GM18511 (cell line): ENCODE measurements around the gene JAKMIP1.

Experiments used
- ATAC-seq: cut with Tn5 transposase; IDR thresholded peaks from one replicate; pipeline ENCODE4 v1.9.1; 2021; ENCODE audit warnings: mild to moderate bottlenecking, moderate library complexity; ENCODE audit not compliant: unreplicated experiment

JAKMIP1 gene

GRCh38 chr4:6047130-6047673 is 153.1 kb downstream of the JAKMIP1 start:
- ATAC-seq: no peak

DNA sequence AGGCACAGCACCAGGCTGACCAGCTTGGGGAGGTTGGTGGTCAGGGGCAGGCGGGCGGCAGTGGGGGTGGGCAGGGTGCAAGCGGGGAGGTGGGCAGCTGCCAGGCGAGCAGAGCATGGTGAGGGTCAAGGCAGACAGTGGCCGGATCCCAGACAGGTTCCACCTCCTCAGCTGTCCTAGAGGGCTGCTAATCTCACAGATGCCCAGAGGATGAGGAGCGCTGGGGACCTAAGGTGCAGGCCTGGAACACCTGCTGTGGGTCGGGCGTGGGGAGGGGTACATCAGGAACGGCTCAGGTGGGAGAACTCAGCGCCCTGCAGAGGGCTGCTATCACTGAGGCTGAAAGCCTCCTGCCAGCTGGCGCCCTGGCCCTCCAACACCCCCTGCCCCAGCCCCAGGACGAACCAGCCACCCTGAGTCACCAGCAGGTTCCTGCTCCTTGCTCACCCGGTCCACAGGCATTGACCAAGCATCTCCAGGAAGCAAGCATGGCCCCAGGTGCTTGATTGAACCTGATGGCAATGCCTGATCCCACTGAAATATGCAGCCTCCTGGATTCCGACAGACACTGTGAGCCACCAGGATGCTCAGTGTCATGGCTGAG is 153.7 kb downstream of the JAKMIP1 start:
- no peak for ATAC-seq

GRCh38 chr4:6044805-6045204 is 155.5 kb downstream of the JAKMIP1 start:
- no peak for ATAC-seq

- ATAC-seq: no peak
These were observed 156.1 kb downstream of the JAKMIP1 start for GRCh38 chr4:6044276-6044675.

DNA sequence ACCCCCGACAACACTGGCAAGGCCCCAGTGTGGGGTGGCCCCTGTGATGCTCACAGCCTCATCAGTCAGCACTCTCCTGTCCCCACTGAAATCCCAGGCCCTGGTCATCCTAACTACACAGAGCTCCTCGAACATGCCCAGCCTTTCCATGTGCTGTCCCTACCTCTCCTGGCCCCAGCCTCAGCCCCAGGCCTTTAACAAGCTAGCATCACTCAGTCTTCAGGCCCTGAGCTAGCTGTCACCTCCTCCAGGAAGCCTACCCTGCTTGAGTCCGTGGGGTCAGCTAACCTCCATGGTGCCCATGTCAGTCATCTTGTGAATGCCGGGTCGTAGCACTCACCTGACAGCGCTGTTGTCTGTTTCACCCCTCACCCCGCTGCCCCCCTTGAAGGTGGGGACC is 156.5 kb downstream of the JAKMIP1 start:
- ATAC-seq: no peak

- ATAC-seq: no peak
These were observed 157.2 kb downstream of the JAKMIP1 start for GRCh38 chr4:6043188-6043587.

DNA sequence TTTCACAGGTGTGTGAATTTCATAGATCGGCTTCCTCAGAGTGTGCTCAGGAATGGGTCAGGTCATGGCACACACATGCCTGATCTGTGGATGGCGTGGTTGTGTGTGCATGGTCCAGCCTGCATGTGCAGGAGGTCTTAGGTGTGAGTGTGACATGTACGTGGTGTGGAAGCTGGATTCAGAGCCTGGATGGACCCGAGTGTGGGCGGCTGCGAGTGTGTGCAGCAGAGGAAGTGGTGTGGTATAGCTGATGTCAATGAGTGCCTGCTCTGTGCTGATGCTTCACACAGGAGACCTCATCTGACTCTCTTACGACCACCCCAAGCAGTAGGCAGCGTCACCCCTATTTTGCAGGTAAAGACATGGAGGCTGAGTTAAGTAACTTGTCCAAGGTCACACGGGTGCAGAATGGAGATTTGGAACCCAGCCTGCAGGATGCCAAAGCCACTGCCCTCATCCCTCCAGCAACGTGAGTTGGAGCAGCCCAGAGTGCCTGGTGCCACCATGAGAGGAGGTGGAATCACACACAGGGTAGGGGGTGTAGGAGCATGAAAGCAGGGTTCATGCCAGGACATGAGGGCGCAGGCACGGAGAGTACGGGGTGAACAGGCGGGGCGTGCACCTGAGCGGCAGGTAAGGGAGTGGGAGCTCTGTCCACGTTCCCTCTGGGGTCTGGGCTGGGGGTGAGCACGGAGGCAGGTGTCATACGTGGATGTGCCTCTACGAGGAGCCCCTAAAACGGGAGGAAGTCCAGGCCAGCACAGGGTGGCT is 157.9 kb downstream of the JAKMIP1 start:
- no peak for ATAC-seq

DNA sequence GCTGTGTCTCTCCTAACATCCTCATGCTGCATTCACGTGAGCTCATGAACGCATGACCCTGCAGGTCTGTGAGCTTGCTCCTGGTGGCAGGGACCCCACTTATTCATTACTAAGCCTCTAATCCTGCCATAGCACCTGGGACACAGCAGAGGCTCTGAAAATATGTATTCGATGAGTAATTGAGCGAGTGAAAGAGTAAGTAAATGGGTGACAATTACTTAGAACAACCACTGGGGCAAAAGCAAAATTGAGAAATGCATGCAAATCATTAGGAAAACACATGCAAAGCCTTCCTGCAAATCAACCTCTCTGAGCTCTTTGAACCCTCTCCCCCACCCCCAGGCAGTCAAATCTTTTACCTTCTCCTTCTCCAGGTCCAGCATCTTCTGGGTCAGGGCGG is 158.5 kb downstream of the JAKMIP1 start:
- no peak for ATAC-seq

- no peak for ATAC-seq
These were observed 161.6 kb downstream of the JAKMIP1 start for GRCh38 chr4:6038711-6039110.

- ATAC-seq: no peak
These were observed 164.6 kb downstream of the JAKMIP1 start for GRCh38 chr4:6035786-6036185.

GRCh38 chr4:6033381-6033780 is 167.0 kb downstream of the JAKMIP1 start:
- no peak for ATAC-seq

GRCh38 chr4:6032249-6033244 is 167.8 kb downstream of the JAKMIP1 start:
- ATAC-seq: no peak

GRCh38 chr4:6031846-6032245 is 168.5 kb downstream of the JAKMIP1 start:
- no peak for ATAC-seq

- no peak for ATAC-seq
These were observed 169.7 kb downstream of the JAKMIP1 start for GRCh38 chr4:6030679-6031078.

DNA sequence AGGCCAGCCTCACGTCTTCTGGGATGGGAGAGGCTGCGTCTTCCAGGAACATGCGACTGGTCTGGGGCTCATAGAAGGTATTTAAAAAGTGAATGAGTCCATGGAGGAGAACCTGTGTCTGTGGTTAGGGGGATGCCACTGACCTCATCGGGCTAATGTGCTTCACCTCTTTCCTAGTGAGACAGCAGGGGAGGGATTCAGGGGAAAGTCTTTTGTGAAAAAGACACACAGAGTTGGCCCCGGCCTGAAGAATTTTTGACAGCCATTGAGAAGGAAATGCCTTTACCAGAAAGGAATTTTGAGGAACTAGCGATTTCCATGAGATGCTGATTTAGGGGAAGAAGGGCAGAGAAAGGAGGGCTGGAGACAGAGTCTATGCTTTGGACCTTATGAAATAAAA is 171.1 kb downstream of the JAKMIP1 start:
- no peak for ATAC-seq

DNA sequence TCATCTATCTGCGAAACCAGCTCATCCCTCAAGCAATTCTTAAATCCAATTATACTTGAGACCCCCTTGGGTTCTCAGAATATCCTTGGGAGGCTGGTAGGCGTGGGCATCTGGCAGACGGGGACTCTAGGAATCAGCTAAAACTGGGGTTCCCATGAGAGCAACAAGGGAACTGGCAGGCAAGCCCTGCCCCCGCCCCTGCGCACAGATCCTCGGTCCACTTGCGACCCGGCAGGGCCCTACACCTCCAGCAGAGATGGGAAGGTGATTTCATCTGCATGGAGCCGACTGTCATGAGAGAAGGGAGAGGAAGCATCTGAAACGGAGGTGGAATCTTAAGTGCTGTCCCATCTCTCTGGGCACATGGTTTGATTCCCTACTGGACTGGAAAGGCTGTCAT is 172.2 kb downstream of the JAKMIP1 start:
- ATAC-seq: no peak

- ATAC-seq: no peak
These were observed 173.0 kb downstream of the JAKMIP1 start for GRCh38 chr4:6027392-6027791.

DNA sequence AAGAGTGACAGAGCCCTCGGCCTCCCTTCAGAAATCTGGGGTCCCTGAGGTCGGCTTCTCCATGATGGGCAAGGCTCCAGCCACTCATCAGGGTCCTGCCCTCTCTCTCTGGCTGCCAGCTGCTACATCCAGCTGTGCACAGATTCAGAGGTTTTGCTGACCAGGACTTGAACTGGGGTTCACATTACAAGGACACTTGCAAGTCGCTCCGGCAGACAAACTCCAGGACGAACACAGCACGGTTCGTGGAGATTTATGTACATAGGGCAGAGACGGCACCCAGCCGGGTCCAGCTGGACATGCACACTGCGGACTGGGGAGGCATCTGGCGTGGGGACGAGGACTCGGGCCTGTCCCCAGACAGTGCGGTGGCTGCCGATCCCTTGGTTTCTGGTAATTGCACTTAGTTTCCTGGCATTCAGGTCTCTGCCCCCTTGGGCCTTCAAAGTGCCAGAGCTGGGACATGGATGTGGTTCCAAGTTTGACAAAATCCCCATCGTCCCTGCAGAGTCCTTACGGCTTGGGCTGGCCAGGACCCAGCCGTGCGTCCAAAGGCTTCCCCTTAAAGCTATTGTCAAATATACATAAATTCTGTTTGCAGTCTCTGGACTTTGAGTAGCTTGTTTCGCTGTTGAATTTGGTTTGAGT is 175.9 kb downstream of the JAKMIP1 start:
- ATAC-seq: no peak

DNA sequence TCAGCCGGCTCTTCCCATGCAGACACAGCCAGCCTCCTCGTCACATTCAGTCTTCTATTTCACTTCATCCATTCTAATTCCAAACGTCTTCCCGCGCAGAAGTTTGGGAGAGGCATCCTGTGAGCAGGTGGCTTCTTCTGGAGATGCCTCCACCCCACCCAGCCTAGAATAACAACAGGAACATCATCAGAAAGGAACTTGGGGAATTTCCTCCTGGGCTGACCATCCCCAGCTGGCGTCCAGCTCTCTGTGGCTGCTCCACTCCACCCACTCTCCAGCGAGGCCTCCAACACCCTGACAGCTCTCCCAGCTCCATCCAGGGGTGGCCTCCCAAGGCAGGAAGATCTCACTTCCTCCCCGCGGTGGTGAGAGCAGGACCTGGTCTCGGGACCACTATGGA is 176.6 kb downstream of the JAKMIP1 start:
- ATAC-seq: no peak

- ATAC-seq: no peak
These were observed 177.6 kb downstream of the JAKMIP1 start for GRCh38 chr4:6022607-6023288.
